CD4-positive, alpha-beta T cell treated with Interleukin-15 for 4 hours (primary cell): Measurements from ENCODE around the gene DHX8.
"Not testable (repeated sequence)": the region's sequence is repeated elsewhere in the genome, so short reads cannot be mapped to it uniquely, and the experiment has no call there.

Experiments used
- DNase-seq: peaks from one replicate; pipeline ENCODE4 v3.0.0-alpha.2; 2020; ENCODE audit warnings: low spot score

The DHX8 gene

DNA sequence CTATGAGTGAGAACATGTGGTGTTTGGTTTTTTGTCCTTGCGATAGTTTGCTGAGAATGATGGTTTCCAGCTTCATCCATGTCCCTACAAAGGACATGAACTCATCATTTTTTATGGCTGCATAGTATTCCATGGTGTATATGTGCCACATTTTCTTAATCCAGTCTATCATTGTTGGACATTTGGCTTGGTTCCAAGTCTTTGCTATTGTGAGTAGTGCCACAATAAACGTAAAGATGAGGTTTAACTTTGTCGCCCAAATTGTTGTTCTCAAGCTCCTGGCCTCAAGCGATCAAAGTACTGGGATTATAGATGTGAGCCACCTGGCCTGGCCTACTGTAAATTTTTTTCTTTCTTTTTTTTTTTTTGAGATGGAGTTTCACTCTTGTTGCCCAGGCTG lies 21.2 kb upstream of the DHX8 start:
- not testable (repeated sequence) for DNase-seq

DNA sequence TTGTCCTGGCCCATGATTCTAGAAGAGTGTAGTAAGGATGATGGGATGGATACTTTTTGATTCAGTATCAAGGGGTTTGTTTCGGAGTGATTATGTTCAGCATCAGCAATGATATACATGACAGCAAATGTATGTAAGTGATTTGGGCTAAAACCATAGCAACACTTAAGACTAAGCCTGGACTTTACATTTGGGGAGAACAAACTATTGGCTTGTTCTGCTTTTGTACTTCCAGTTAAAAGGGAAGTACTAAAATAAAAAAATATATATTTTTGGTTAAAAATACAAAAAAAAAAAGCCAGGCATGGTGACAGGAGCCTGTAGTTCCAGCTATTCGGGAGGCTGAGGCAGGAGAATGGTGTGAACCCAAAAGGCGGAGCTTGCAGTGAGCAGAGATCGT lies 20.5 kb upstream of the DHX8 start:
- no peak for DNase-seq

DNA sequence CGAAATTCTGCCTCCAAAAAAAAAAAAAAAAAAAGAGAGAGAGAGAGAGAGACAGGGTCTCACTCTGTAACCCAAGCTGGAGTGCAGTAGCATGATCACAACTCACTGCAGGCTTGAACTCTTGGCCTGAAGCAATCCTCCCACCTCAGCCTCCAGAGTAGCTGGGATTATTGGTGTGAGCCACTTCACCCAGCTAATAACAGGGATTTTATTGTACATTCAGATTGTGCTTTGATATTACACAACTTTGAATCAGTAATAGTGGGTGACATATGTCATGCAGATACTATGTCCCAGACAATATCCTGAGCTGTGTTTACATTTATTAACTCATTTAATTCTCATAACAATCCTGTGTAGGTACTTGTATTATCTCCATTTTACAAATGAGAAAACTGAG lies 19.7 kb upstream of the DHX8 start:
- no peak for DNase-seq

DNA sequence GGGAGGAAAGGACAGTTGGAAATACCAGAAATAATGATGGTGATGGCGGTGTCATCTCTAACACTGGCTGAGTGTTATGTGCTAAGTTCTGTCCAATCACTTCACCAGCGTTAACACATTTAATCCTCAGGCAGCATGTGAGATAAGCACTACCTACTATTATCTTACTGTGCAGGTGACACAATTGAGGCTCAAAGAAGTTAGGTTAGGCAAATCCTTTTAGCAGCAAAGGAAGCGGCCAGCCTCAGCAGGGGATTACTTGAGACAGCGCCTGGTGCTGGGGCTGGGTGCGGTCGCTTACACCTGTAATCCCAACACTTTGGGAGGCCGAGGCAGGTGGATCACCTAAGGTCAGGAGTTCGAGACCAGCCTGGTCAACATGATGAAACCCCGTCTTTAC lies 18.7 kb upstream of the DHX8 start:
- no peak for DNase-seq

DNA sequence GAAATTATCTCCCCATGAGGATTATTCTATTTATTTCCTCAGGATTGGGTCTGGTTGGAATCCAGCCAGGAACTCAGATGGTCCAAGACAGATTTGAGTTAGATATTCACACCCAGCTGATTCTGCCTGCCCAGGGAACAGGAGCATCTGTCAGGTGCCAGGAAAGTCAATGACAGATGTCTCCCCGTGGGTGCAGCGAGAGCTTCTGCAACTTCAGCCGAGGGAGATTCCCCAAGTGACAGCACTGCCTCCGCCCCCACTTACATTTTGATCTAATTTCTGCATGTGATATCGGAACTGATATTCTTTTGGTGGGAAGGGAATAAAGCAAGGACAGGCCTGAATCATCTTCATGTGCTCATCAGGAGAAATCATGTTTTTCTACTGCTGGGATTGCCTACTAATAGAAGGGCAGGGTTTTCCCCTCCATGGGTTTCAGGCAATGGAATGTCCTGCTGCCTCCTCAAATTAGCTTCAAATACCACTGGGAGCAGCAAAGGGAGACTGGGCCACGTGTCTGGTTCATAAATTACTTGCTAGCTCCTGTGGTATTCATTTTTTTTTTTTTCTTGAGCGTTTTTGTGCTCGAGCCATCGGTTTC lies 15.7 kb upstream of the DHX8 start:
- no peak for DNase-seq

DNA sequence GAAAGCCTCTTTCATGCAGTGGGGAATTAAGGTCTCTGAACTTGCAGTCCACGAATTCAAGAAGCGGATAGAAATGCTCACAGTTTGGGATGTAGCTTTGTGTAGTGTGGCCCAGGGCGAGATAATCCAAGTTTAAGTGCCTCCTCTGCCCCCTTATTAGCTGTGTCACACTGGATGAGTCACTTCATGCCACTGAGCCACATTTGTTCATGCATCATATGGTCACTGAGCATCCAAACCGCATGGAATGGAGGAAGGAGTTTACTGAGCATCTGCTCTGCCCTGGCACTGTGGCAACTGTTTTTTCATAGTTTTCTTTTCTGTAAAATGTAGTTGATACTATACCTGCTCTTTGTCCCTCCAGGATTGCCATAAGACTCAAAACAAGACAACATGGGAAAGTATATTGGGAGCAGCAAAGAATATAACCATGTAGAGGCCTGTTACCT lies 15.1 kb upstream of the DHX8 start:
- no peak for DNase-seq

DNA sequence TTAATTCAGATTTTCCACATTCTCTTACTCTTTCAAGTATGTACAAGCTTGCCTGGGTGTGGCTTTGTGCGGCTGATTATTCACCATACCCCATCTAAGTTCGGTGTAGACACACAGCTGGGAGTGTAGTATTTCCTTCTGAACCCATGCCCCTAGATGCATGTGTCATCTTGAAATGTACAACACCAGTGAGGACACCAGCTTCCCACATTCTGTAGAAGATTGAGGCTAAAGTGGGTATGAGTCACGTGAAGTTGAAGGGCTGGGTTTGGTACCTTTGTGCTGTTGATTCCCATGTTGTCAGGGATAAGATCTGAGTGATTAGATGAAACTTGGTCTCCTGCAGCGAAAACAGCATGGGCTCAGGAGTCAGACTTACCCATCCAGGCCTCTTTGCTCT lies 14.6 kb upstream of the DHX8 start:
- no peak for DNase-seq

DNA sequence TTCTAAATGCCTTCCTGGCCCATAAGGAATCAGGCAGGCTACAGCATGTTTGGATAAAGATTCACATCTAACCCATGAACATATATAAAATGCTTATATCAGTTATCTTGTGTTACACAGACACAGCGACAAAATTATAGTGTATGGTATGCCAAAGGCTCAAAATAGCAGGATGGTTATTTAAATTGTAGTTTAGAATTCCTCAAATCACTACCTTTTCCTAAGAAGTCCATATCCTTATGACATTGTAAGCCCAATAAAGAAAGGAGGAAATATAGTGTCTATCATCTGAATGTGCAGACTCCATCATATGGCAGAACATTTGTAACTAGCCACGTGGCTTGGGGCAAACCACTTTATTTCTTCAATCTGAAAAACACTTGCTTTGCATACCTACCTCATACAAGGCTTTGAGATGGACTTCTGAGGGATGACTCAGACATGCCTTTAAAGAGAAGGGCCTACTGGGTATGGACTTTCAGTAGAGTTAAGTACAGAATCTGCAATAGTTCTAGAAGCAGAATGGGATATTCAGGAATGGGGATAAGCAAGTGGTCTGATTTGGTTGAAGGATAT lies 12.1 kb upstream of the DHX8 start:
- no peak for DNase-seq

DNA sequence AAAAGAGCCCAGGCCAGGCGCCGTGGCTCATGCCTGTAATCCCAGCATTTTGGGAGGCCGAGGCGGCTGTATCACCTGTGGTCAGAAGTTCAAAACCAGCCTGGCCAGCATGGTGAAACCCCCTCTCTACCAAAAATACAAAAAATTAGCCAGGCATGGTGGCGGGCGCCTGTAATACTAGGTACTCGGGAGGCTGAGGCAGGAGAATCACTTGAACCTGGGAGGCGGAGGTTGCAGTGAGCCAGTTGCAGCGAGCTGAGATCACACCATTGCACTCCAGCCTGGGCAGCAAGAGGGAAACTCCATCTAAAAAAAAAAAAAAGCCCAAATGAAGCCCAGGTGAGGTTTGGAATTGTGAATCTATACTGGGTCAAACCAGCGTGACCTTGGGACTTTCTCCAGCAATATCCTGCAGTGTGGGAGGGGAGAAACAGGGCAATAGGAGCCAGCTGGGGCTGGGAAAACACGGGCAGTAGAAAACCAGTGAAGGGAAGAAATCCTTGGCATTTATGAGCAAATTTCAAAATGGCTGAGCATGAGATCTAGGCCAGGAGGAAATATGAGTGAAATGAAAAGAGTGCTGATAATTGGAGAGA lies 8.2 kb upstream of the DHX8 start:
- DNase-seq: no peak

DNA sequence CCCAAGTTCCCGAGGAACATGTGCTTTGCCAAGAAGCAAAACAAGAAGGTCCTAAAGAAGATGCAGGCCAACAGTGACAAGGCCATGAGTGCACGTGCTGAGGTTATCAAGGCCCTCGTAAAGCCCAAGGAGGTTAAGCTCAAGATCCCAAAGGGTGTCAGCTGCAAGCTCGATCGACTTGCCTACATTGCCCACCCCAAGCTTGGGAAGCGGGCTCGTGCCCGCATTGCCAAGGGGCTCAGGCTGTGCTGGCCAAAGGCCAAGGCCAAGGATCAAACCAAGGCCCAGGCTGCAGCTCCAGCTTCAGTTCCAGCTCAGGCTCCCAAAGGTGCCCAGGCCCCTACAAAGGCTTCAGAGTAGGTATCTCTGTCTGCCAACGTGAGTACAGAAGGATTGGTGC lies 7.5 kb upstream of the DHX8 start:
- not testable (repeated sequence) for DNase-seq

DNA sequence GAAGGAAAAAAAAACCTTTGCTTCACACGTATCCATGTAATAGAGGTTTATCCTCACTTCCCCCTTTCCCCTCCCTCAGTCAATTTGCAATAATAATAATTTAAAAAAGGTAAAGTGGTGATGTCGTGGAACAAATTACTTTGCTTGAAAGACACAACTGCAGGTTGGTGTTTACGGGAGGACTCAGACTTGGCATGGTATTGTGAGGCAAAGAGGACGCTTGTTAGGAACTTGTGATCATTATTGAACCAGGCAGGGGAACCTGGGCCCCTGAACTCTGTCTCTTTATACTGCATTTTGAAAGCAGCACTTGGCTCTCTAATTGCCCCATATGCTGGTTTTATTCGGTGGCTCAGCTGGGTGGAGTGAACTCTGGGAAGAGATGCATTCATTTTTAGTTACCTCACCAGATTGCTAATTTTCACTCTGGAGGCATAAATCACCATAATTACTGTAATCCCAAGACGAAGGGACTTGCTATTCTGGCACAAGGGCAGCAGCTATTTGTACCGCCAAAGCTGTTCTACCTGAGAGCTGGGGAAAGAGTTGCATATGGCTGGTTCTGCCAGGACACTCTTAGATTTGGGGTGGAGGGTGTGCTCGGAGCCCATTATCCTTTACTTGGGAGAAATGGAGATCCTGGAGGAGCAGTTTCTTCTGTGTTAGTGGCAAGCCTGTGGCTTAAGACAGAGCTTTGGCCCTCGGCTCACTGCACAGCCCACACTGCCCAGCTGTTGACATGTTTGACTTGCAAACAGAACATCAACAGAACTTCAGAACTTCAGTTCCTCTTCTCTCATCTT lies 5.7 kb upstream of the DHX8 start:
- DNase-seq: no peak

DNA sequence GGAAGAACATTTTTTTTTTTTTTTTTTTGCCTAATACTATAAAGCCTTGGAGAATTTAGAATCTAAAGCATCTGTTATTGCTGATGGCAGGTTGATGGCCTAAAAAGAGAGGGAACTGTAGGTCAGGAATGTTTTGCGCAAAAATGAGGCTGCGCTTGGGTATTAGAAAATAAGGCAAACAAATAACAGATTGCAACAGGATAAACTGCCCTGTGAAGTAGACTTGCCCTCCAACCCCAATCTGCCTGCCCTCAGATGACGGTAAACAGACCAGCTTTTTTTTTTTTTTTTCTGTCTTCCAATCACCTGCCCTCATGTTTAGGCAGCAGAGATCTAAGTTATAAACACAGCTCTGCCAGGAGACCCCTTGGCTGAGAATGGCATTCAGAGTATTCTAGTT lies 3.8 kb upstream of the DHX8 start:
- DNase-seq: no peak

DNA sequence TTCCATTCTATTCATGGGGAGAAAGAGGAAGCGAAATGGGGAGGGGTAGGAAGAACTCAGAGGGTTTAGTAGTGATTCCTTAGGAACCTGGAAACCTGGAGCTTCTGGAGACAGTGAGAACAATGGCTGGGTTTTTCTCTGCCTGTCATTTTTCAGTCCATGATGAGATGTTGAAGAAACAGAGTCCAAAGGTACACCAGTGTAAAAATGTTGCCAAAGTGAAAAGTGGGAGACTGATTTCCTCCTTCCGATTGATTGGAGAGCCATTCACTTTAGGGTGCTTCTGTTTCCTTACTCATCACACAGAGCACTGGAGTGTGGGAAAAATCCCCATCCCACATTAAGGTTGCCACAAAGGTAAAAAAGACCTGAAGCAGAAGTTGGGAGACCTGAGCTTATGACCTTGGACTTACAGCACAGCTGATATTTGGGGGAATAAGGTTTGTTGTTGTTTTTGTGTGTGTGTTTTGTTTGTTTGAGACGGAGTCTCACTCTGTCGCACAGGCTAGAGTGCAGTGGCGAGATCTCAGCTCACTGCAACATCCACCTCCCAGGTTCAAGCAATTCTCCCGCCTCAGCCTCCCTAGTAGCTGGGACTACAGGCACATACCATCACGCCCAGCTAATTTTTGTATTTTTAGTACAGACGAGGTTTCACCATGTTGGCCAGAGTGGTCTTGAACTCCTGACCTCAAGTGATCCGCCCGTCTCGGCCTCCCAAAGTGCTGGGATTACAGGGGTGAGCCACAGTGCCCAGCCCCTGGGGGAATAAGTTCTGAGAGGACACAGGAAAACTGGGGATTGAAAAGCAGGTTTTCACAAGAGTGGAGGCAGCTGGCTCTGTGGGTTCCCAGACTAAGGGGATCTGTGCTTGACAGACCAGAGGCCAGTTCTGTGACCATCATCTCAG lies 1.4 kb upstream of the DHX8 start:
- no peak for DNase-seq

DNA sequence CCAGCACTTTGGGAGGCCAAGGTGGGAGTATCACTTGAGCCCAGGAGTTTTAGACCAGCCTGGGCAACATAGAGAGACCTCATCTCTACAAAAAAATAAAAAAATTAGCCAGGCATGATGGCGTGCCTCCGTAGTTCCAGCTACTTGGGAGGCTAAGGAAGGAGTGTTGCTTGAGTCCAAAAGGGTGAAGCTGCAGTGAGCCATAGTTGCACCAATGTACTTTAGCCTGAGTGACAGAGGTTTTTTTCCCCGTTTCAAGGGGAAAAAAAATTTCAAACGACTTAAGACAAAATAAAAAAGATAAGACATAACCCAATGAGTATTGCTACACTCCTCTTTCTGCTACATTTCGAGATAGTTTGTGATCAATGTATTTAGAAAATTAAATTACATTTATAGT lies 6.8 kb downstream of the DHX8 start:
- DNase-seq: no peak

DNA sequence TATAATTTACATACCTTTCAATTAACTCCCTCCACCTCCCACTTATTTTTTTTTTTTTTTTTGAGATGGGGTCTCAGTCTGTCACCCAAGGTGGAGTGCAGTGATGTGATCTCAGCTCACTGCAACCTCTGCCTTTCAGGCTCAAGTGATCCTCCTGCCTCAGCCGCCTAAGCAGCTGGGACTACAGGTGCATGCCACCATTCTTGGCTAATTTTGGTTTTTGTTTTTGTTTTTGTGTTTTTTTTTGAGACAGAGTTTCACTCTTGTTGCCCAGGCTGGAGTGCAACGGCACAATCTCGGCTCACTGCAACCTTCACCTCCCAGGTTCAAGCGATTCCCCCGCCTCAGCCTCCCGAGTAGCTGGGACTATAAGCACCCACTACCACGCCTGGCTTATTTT lies 25.7 kb downstream of the DHX8 start:
- not testable (repeated sequence) for DNase-seq

DNA sequence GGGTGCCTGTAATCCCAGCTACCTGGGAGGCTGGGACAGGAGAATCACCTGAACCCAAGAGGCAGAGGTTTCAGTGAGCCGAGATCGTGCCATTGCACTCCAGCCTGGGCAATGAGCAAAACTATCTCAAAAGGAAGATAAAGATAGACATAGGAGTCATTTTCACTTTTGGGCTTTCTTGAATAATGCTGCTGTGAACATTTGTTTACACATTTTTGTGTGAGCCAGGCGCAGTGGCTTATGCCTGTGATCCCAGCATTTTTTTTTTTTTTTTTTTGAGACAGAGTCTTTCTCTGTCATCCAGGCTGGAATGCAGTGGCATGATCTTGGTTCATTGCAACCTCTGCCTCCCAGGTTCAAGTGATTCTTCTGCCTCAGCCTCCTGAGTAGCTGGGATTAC lies 27.4 kb downstream of the DHX8 start:
- not testable (repeated sequence) for DNase-seq

DNA sequence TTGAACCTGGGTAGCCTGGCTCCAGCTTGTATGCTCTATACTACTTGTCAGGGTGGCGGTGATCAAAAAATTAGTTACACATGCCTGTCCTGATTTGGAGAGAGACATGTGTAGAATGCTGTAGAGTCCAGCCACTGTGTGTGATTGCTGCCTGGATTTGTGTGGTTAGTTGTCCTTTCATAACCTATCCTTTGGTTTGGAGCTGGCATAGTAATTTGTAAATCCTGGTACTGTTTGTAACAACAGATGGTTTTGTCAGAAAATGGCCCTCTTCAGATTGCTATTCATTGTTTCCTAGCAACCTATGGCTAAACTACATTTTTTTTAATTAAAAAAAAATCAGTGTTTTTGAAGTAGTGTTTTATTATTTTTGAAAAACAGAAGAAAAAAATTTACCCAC lies 31.9 kb downstream of the DHX8 start:
- DNase-seq: no peak

DNA sequence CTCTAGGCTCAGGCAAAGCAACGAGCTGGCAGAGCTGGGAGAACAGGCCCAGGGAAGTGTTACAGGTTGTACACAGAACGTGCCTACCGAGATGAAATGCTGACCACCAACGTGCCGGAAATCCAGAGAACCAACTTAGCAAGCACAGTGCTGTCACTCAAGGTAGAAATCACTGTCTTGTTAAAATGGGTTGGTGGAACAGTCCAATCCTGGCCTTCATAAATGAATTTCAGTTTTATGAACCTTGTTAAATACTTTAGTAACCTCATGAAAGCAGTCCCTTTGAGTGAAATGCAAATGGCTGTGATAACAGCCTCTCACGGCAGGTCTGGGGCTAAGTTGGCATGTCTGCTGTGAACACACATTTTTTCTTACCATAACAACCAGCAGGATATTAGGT lies 33.4 kb downstream of the DHX8 start:
- no peak for DNase-seq

DNA sequence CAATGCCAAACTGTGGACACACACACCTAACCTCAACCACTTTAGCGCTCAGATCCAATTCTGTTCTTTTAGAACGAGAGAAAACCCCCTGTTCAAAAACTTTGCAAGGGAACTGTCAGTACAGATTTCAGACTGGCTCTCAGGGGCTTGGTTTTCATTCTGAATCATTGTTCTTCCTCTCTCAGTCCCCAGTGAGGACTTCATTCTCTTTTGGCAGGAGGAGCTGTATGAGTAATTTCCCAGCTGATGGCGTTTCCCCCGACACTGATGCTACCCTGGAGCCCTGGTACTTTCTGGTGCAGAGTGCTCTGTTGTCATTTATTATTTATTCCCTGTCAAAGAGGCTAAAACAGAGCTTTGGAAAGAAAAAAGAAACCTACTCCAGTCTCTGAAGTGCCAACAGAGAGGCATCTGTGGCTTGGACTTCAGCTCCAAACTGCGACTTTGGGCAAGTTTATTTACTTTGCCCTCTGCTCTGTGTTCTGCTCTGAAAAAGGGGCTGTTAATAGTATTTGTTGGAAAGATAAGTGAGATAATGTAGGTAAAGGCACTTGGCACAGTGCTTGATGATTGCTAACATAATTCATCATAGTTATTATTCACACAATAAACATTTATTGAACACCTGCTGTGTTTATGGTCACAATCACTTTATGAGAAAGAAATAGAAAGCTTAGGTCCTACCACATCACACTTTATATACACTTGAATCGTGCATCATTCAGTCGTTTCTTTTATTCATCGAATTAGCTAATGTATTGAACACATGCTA lies 34.0 kb downstream of the DHX8 start:
- no peak for DNase-seq

DNA sequence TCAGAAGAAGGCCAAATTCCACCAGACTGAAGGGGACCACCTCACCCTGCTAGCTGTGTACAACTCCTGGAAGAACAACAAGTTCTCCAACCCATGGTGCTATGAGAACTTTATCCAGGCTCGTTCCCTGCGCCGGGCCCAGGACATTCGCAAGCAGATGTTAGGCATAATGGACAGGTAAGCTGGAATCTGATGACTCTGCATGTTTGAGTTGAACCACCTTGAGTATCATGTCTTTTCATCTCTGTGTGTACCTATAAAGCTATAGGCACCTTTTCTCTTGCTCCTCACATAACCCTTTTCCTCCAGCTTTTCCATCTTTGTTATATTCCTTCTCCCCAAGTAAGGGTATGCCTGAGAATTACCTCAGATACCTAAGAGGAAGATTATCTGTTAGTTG lies 37.6 kb downstream of the DHX8 start:
- DNase-seq: no peak

DNA sequence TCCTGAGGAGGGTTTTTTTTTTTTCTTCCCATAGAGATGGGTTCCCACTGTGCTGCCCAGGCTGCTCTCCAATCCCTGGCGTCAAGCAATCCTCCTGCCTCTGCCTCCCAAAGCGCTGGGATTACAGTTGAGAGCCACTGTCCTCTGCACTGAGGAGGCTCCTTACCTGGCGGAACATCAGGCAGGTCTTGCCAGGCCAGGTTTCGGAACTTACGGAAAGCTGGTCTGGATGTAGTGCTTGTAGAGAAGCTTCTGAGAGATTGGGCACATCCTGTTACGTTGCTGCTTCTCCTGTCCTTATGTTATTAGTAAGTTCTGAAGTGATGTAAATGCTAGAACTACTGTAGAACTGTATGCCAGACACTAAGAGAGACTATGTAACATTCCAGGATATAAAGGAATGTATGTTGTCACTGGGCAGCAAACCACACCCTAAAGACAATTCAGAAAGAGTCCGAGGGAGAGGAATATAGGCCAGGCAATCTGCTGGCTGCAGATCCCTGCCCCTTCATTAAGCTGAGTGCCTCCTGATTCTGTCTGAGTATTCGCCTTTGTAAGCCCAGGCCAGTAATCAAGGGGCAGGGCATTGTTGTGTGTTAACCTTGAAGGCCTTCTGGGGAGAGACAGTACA lies 41.3 kb downstream of the DHX8 start:
- no peak for DNase-seq
